HCT116 (cell line): ENCODE measurements around the gene RAPSN. TPM values are rescaled to one million over a fixed set of nuclear protein-coding genes. Genes with fewer than 3 reads are reported as not detected.

Source experiments
- ATAC-seq: fragments of 200-7000 bp; cut with Tn5 transposase; 2 replicates; pipeline ENCODE4 v1.9.1; 2020; ENCODE audit warnings: mild to moderate bottlenecking, moderate library complexity
- BruUV-seq: library from RNA; stranded (reverse); fragments of 400-500 nt; replicated peaks from 2 replicates; lab custom pipeline; 2021; lab: Mats Ljungman, UMichigan
- CTCF ChIA-PET: fragments of 300-600 bp; sonication (Branson Sonifier 250); formaldehyde crosslinking; loops from one replicate; lab custom pipeline; 2021; ENCODE audit warnings: antibody characterized with exemption; lab: Charles Lee
- POLR2A ChIA-PET: fragments of 300-600, 350-600 bp; sonication (Branson Sonifier 250); formaldehyde crosslinking; loops from one replicate; lab custom pipeline; 2021; ENCODE audit warnings: antibody characterized with exemption; lab: Charles Lee
- RAD21 ChIA-PET, 2 experiments: fragments of 300-600 bp; sonication (Branson Sonifier 250); formaldehyde crosslinking; loops; one replicate each; lab custom pipeline; 2023; ENCODE audit warnings: low total read pairs in 2 of 2; ENCODE audit not compliant: uncharacterized antibody in 2 of 2, unreplicated experiment in 2 of 2, low non-redundant PET in 1 of 2; lab: Charles Lee
- DNase-seq: peaks from one replicate; pipeline ENCODE4 v3.0.0-alpha.2; 2010; ENCODE audit warnings: low read depth, low spot score
- H2AFZ ChIP-seq: fragments of 200-600 bp; shearing (Covaris generic), sonication (generic); 2 replicates; pipeline ENCODE4 v1.6.1; 2017; ENCODE audit warnings: low read depth, mixed run types, mixed read lengths, antibody characterized with exemption, low read length; ENCODE audit not compliant: poor library complexity, severe bottlenecking
- H3K27ac ChIP-seq: 2 replicates; pipeline ENCODE4 v1.5.1; 2012; ENCODE audit warnings: low read depth, low read length
- H3K27me3 ChIP-seq: fragments of 200-600 bp; sonication (generic); 2 replicates; pipeline ENCODE4 v1.6.1; 2016; ENCODE audit warnings: mixed run types, low read length, mixed read lengths; ENCODE audit not compliant: insufficient read depth
- H3K36me3 ChIP-seq, 2 experiments: fragments of 200-500 bp in 1 of 2; fragments of 200-600 bp in 1 of 2; sonication (Bioruptor generic) in 1 of 2; sonication (generic) in 1 of 2; 2 replicates each; pipeline versions ENCODE4 v1.5.1 to v1.6.1; 2014 to 2016; ENCODE audit warnings: low read length in 2 of 2, inconsistent platforms in 1 of 2, mixed read lengths in 1 of 2, mixed run types in 1 of 2; ENCODE audit not compliant: insufficient read depth in 2 of 2, control insufficient read depth in 1 of 2
- H3K4me1 ChIP-seq, 2 experiments: fragments of 200-600 bp in 1 of 2; sonication (generic) in 1 of 2; 2 replicates each; pipeline versions ENCODE4 v1.5.1 to v1.6.1; 2012 to 2017; ENCODE audit warnings: low read length in 2 of 2, inconsistent platforms in 1 of 2, mild to moderate bottlenecking in 1 of 2, mixed read lengths in 1 of 2, mixed run types in 1 of 2, moderate library complexity in 1 of 2; ENCODE audit not compliant: insufficient read depth in 2 of 2, control insufficient read depth in 1 of 2
- H3K4me2 ChIP-seq: fragments of 200-600 bp; sonication (generic); 2 replicates; pipeline ENCODE4 v1.6.1; 2017; ENCODE audit warnings: mixed run types, low read length, mixed read lengths
- H3K4me3 ChIP-seq, 2 experiments: fragments of 200-600 bp in 1 of 2; sonication (generic) in 1 of 2; replicated peaks in 1 of 2; 2 replicates each; pipeline ENCODE4 v1.5.1; 2011 to 2016; ENCODE audit warnings: low read length in 2 of 2, control low read depth in 1 of 2, low read depth in 1 of 2, mild to moderate bottlenecking in 1 of 2, mixed read lengths in 1 of 2, mixed run types in 1 of 2
- H3K79me2 ChIP-seq: fragments of 200-600 bp; sonication (generic); 2 replicates; pipeline ENCODE4 v1.6.1; 2017; ENCODE audit warnings: mild to moderate bottlenecking, mixed run types, low read length, moderate library complexity, mixed read lengths; ENCODE audit not compliant: insufficient read depth
- H3K9ac ChIP-seq: fragments of 200-600 bp; sonication (generic); 2 replicates; pipeline ENCODE4 v1.6.1; 2016; ENCODE audit warnings: low read length, mixed read lengths
- H3K9me2 ChIP-seq: fragments of 200-600 bp; sonication (generic), shearing (Covaris generic); 2 replicates; pipeline ENCODE4 v1.6.1; 2017; ENCODE audit warnings: mixed run types, mild to moderate bottlenecking, moderate library complexity; ENCODE audit not compliant: insufficient read depth
- H3K9me3 ChIP-seq, 2 experiments: fragments of 200-500 bp in 1 of 2; fragments of 200-600 bp in 1 of 2; sonication (Bioruptor generic) in 1 of 2; sonication (generic) in 1 of 2; 2 replicates each; pipeline ENCODE4 v1.6.1; 2014 to 2017; ENCODE audit warnings: low read length in 2 of 2, mixed read lengths in 2 of 2, inconsistent platforms in 1 of 2, low read depth in 1 of 2, mild to moderate bottlenecking in 1 of 2, mixed run types in 1 of 2, moderate library complexity in 1 of 2; ENCODE audit not compliant: control insufficient read depth in 1 of 2, insufficient read depth in 1 of 2
- H4K20me1 ChIP-seq: fragments of 200-600 bp; sonication (generic), shearing (Covaris generic); 2 replicates; pipeline ENCODE4 v1.6.1; 2017; ENCODE audit warnings: mixed run types, mild to moderate bottlenecking, moderate library complexity; ENCODE audit not compliant: insufficient read depth
- ATF3 ChIP-seq: IDR thresholded peaks from 2 replicates; pipeline ENCODE4 v1.6.1; 2012
- CBX3 ChIP-seq: IDR thresholded peaks from 2 replicates; pipeline ENCODE4 v1.6.1; 2012; ENCODE audit warnings: low read depth
- CEBPB ChIP-seq: IDR thresholded peaks from 2 replicates; pipeline ENCODE4 v1.6.1; 2012; ENCODE audit warnings: low read depth
- CTCF ChIP-seq, 3 experiments: fragments of 200-600 bp in 1 of 3; sonication (generic) in 1 of 3; IDR thresholded peaks in 2 of 3; conservative IDR thresholded peaks in 1 of 3; 2 replicates each; pipeline ENCODE4 v1.5.1; 2012 to 2017; ENCODE audit warnings: low read depth in 2 of 3, low read length in 2 of 3, antibody characterized with exemption in 1 of 3, borderline replicate concordance in 1 of 3, control low read depth in 1 of 3, mild to moderate bottlenecking in 1 of 3, mixed read lengths in 1 of 3, mixed run types in 1 of 3, moderate library complexity in 1 of 3; ENCODE audit not compliant: insufficient read depth in 1 of 3
- EGR1 ChIP-seq: IDR thresholded peaks from 2 replicates; pipeline ENCODE4 v1.6.1; 2012; ENCODE audit warnings: low read depth
- ELF1 ChIP-seq: IDR thresholded peaks from 2 replicates; pipeline ENCODE4 v1.6.1; 2012; ENCODE audit warnings: low read depth, borderline replicate concordance
- EZH2 ChIP-seq: fragments of 200-600 bp; sonication (generic); IDR thresholded peaks from 2 replicates; pipeline ENCODE4 v1.6.1; 2017; ENCODE audit warnings: antibody characterized with exemption, mixed run types
- FOSL1 ChIP-seq: IDR thresholded peaks from 2 replicates; pipeline ENCODE4 v1.6.1; 2012; ENCODE audit warnings: low read depth
- JUND ChIP-seq: IDR thresholded peaks from 2 replicates; pipeline ENCODE4 v1.6.1; 2012
- POLR2A ChIP-seq: IDR thresholded peaks from 2 replicates; pipeline ENCODE4 v1.7.0; 2011; ENCODE audit warnings: borderline replicate concordance; ENCODE audit not compliant: insufficient read depth, insufficient read length; ENCODE audit errors: extremely low read depth
- POLR2AphosphoS5 ChIP-seq: IDR thresholded peaks from 2 replicates; pipeline ENCODE4 v1.6.1; 2011; ENCODE audit warnings: mild to moderate bottlenecking, low read depth, low read length, moderate library complexity
- RAD21 ChIP-seq: IDR thresholded peaks from 2 replicates; pipeline ENCODE4 v1.6.1; 2012; ENCODE audit warnings: low read depth, mild to moderate bottlenecking
- SP1 ChIP-seq: IDR thresholded peaks from 2 replicates; pipeline ENCODE4 v1.6.1; 2012; ENCODE audit warnings: low read depth
- SRF ChIP-seq: IDR thresholded peaks from 2 replicates; pipeline ENCODE4 v1.6.1; 2012; ENCODE audit warnings: low read depth
- TCF7L2 ChIP-seq: IDR thresholded peaks from 2 replicates; pipeline ENCODE4 v1.7.0; 2011; ENCODE audit warnings: borderline replicate concordance, inconsistent platforms; ENCODE audit not compliant: insufficient read depth, insufficient read length; ENCODE audit errors: extremely low read depth
- ZBTB33 ChIP-seq: IDR thresholded peaks from 2 replicates; pipeline ENCODE4 v1.6.1; 2011; ENCODE audit warnings: mild to moderate bottlenecking, low read length, moderate library complexity; ENCODE audit not compliant: insufficient replicate concordance; ENCODE audit errors: extremely low read depth
- ZFX ChIP-seq: fragments of 450-650 bp; IDR thresholded peaks from 2 replicates; pipeline ENCODE4 v1.6.1; 2017
- intact Hi-C: fragments of 100-400 bp; cut with micrococcal nuclease; formaldehyde crosslinking; loops from 2 replicates; pipeline ENCODE4 v1.10.0; 2022
- total RNA-seq: library from RNA; stranded (reverse); gene quantifications from one replicate; pipeline ENCODE4 v1.2.1, GENCODE V29; 2021; ENCODE audit not compliant: unreplicated experiment
- TF ChIP-seq, protein P1 (sequence below): IDR thresholded peaks from 2 replicates; pipeline ENCODE4 v1.6.1; 2012
- TF ChIP-seq, protein P2 (sequence below): IDR thresholded peaks from 2 replicates; pipeline ENCODE4 v1.6.1; 2012; ENCODE audit warnings: low read depth

The RAPSN gene
- total RNA-seq, 1 experiment from 2014 or later: 0.57 TPM

- TF ChIP-seq ZFX (no peak), CBX3 (no peak), SRF (no peak)
Observed at GRCh38 chr11:47442514-47442913, 6.4 kb downstream of the RAPSN start (continued).

GRCh38 chr11:47441421-47441820 is 7.5 kb downstream of the RAPSN start:
- Histone ChIP-seq H4K20me1 (no peaks in the 10 kb centered on the region), H3K27me3 (no peaks in the 10 kb centered on the region), H3K9ac (no peak overlapping the region), H3K4me2 (no peak overlapping the region), H3K36me3 (no peaks in the 10 kb centered on the region), H3K79me2 (no peaks in the 10 kb centered on the region), H3K9me3 (no peaks in the 10 kb centered on the region), H3K9me2 (no peaks in the 10 kb centered on the region), H3K4me3 (no peak overlapping the region), H3K27ac (no peak overlapping the region), H3K4me1 (no peaks in the 10 kb centered on the region), H2AFZ (no peak overlapping the region)
- RAD21 ChIA-PET: no interaction called here
- intact Hi-C loops: no loop called here
- DNase-seq: no peak
- no TSS peak for BruUV-seq
- CTCF ChIA-PET: no interaction called here
- POLR2A ChIA-PET: no interaction called here
- ATAC-seq: no peak
- TF ChIP-seq CTCF (IDR thresholded peaks at IDR 0.05 in 2 of 3, conservative IDR thresholded peaks at IDR 0.05 in 1 of 3; ENCODE audit: borderline replicate concordance in 1 of 3, insufficient read depth in 1 of 3, low read depth in 2 of 3, low read length in 2 of 3) (no peak), CBX3 (no peak), SP1 (no peak), ELF1 (no peak), POLR2AphosphoS5 (no peak), EGR1 (no peak), POLR2A (no peak), TCF7L2 (no peak), RAD21 (no peak), ATF3 (no peak), JUND (no peak), FOSL1 (no peak), CEBPB (no peak), ZBTB33 (no peak), EZH2 (no peak)
- TF ChIP-seq, protein P1, sequence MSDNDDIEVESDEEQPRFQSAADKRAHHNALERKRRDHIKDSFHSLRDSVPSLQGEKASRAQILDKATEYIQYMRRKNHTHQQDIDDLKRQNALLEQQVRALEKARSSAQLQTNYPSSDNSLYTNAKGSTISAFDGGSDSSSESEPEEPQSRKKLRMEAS: no peak
- TF ChIP-seq, protein P2, sequence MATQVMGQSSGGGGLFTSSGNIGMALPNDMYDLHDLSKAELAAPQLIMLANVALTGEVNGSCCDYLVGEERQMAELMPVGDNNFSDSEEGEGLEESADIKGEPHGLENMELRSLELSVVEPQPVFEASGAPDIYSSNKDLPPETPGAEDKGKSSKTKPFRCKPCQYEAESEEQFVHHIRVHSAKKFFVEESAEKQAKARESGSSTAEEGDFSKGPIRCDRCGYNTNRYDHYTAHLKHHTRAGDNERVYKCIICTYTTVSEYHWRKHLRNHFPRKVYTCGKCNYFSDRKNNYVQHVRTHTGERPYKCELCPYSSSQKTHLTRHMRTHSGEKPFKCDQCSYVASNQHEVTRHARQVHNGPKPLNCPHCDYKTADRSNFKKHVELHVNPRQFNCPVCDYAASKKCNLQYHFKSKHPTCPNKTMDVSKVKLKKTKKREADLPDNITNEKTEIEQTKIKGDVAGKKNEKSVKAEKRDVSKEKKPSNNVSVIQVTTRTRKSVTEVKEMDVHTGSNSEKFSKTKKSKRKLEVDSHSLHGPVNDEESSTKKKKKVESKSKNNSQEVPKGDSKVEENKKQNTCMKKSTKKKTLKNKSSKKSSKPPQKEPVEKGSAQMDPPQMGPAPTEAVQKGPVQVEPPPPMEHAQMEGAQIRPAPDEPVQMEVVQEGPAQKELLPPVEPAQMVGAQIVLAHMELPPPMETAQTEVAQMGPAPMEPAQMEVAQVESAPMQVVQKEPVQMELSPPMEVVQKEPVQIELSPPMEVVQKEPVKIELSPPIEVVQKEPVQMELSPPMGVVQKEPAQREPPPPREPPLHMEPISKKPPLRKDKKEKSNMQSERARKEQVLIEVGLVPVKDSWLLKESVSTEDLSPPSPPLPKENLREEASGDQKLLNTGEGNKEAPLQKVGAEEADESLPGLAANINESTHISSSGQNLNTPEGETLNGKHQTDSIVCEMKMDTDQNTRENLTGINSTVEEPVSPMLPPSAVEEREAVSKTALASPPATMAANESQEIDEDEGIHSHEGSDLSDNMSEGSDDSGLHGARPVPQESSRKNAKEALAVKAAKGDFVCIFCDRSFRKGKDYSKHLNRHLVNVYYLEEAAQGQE: no peak
